Islet of Langerhans (tissue), 1 donor: Measurements from ENCODE around the gene NFATC2.
"Not testable (repeated sequence)": the region's sequence is repeated elsewhere in the genome, so short reads cannot be mapped to it uniquely, and the experiment has no call there.

ENCODE experiments used
- FAIRE-seq: peaks from one replicate; lab custom pipeline; 2011; peaks lifted over from hg19 to GRCh38; lab: Jason Lieb, UNC

The NFATC2 gene

DNA sequence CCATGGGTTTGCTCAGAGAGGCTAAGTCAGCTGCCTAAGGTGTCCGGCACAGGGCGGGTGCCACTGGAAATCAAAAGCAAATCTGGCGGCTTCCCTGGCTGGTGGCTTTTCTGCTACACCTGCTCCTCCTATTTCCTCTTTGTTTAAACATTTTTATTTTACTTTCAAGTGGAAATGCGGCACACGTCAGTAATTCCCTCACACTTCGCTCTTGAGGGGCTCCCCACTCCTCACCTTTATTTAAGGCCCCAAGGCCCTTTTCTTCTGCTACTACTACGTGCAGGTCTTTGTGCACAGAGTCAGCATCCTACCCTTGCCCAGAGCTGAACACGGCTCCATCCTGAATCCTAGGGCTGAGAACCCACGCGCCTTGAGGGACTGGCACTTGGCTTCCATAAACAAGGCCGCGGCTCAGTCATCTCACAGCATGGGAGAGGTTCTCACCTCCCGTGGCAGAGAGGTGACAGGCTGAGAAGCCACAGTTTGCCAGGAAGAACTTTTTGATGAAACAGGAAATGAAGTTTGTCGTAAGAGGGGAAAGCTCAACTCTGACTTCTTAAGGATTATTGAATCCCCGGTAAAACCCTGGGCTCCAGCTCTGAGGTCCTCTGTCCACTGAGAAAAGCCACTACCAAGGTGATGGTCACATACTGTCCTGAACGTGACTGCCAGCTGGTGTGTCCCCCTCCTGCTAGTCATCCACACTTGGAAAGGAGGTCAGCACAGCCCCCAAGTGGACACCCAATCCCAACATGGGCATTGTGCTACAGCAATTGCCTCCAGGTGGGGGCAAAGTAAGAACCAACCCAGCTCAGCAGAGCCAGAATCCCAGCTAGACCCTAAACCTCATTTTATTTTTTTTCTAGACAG, 48.0 kb downstream of the NFATC2 start:
- FAIRE-seq = no peak

DNA sequence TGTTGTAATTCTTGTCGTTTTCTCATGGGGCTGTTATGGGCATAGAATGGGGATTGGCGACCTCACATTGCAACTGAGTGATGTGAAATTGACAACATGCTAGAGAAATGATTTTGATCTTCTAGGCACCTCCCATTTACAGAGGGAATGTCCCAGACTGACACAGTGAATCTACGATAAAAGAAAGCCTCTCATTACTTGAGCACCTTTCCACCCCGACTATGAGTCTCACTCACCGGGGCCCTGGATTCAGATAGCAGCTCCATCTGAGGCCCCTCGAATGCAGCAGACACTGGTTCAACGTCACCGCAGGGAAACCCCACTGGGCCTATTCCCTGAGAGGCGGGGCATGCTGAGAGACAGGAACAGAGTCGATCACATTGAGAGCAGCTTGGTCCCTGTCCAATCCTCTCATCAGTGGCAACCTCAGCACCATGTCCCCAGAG, 49.1 kb downstream of the NFATC2 start:
- no peak for FAIRE-seq

DNA sequence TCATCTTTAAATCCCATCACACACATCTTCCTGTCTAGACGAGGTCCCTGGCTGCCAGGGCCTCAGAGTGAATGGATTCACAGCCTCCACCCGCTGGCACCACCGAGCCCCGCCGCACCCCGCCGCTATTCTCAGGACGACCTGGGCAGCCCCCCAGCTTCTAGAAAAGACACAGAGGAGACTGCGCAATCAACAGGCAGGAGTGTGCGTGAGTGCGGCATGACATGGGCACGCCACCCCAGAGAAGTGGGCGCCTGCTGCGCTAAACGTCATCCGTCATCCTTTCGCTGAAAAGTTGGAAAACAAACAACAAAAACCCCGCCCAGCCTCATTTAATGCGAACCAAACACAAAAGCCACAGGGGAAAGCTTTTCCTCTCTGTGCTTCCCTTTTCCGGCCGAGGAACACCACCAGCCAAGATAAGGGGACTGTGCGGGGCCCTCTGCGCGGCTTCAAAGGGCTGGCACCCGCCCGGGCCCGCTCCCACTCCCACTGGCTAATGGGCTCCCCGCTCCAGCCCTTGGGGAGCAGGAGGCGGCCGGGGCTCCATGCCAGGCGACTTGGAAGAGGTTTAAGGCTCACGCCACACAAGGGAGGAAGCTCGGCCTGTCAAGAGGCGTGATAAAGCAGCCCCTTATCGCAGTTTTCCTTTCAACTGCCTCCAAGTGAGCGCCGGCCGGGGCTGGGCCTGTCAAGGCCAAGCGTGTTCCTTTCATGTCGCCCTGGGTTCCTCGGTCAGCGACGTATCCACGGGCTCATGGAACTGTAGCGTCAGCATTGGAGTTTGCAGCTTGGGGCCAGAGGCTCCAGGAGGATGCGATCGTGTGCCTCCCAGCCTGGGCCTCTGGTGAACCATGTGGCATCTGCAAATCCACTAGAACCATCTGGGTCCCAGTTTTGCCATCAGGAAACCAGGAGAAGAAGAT, 50.1 kb downstream of the NFATC2 start:
- no peak for FAIRE-seq

DNA sequence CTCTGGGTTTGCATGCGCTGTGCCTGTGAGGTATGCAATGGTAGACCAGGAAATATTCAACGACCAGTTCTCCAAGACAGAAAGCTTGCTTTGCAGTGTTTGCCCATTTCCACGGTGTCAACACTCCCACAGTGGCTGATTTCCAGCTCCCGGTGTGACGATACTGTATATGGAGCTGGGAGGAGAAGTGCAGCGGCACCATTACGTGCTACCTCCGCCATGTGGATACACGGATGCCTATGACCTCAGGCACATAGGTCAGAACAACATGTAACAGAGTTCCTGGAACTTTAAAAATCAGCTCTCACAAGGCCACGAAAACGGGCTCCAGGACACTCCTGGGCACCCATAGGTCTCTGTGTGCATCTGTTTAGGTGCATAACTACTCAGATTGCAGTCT, 51.1 kb downstream of the NFATC2 start:
- no peak for FAIRE-seq

DNA sequence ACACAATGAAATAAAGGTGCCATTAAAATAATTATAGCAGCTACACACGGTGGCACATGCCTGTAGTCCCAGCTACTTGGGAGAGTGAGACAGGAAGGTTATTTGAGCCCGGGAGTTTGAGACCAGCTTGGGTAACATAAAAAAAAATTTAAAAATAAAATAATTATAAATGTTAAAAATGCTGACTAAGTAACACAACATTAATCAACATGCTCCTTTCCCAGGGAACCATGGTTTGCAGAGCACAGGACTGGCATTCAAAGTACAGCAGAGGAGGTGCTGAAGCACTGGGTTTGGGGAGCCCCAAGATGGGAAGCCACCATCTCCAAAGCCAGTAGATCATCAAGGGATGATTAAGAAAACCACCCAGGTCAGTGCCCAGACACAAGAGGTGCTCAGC, 51.9 kb downstream of the NFATC2 start:
- no peak for FAIRE-seq

DNA sequence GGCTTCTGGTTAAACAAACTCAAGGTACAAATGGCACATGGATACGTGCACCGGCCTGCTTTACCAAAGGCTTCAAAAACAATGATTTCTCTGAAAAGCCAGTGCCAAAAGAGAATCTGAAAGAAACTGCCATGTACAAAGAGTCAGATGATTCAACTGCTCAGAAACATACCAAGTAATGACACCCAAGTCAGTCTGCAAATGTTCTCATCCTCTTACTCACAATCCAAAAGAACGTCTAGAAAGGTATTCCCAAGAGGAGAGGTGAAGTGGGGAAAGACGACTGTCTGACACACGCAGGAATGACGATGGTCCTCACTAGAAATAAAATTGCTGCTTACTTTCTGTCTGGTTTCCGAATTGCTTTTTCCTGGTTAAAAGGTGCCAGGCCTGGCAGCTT, 52.9 kb downstream of the NFATC2 start:
- no peak for FAIRE-seq

DNA sequence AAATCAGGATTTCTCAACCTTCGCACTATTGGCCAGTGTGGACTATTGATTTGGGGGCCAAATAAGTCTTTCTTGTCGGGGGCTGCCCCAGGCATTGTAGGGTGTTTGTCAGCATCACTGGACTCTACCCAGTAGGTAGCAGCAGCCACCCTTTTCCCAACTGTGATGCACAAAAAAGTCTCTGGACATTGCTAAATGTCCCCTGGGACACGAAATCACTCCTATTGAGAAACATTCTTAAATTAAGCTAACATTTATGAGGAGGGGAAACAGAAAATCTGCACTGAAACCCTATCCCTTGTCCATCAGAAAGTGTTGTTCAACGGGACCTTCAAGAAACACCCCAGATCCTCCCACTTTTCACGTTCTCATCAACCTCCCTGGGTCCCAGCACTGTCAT, 54.2 kb downstream of the NFATC2 start:
- no peak for FAIRE-seq

DNA sequence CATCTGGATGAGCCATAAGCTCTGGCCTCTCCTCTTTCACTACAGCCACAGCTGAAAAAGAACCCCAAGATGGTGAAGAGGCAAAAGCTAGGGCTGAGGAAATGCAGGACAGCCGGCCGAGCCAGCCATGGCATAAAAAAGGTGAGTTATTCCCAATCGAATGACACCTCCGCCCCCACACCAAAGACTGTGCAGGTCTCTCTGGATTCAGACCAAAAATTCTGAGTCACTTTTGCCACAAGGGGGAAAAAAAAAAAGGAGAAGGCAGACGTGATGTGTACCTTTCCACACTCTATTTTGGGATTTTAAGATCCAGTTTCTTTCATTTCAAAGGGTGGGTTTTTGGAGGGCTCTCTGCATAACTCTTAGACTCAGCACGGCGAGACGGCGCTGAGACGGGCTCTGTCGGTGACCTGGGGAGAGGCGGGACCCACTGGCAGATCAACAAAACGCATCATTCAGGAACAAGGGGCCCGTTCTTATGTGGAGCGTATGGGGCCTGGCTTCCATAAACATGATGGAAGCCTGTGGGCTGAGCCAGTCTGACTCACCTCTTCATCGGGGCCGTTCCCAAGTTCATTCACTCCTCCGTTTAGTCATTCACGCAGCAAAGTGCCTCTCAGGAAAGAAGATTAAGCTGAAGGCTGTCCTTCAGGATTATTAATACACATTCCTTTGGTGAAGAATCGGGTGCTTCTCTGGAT, 54.8 kb downstream of the NFATC2 start:
- no peak for FAIRE-seq

DNA sequence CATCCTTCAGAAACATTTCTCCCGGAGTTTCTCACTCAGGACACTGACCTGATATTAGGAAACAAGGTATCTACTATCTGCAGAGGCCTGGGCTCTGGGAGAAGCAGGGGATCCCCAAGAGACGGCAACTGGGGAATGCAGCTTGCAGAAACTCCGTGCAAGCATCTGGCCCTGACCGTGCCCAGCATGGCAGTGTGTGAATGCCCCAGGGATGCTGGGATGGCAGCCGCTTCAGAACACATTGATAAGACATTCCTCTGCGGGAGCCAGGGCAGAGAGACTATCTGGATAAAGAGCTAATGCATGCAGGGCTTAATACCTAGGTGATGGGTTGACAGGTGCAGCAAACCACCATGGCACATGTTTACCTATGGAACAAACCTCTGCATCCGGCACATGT, 55.4 kb downstream of the NFATC2 start:
- FAIRE-seq = no peak

DNA sequence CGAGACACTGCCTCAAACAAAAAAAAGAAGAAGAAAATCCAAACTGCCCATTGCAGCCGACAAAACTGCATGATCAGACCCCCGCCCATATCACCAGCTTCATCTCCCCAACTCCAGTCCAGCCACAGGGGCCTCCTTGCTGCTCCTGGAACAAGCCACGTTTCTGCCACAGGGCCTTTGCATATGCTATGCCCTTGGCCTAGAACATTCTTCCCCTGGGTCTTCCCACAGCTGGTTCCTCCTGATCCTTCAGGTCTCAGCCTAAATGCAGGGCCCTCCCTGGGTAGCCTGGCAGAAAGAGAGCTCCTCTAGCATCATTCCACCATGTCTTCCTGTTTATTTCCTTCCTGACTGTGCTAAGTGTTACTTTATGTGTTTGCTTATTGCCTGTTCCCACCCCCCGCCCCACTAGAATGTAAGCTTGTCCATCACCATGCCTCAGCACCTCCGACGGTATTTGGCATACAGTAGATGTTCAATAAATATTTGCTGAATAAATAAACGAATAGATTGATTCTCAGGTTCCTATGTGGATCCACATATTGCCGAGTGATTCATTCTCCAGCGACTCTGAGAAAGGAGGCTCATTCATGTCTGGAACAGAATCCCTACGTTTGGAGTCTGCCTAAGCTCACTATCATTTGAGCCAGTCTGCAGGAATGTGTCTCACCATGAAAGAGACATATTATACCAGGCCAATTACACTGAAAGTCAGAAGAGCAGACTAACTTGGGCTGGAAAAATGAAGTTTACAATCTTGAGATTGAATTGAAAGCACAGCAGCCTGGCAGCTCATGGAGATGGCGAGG, 56.1 kb downstream of the NFATC2 start:
- FAIRE-seq = no peak

DNA sequence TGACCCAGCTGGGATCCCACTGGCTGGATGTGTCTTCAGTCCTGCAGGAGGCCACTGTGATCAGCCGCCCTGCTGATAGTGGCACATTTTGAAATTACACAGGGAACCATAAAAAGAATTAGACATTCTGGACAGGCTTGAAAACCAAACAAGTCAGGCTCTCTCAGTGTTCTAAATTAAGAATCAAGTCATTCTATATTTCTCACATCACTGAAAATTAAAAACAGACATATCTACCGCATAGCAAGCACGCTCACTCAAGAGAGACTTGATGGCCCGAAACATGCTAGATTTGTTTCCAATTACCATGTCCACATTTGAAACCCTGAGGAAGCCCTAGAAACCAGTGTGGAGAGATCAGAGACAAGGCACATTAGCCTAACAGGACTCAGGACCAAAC, 57.7 kb downstream of the NFATC2 start:
- no peak for FAIRE-seq

DNA sequence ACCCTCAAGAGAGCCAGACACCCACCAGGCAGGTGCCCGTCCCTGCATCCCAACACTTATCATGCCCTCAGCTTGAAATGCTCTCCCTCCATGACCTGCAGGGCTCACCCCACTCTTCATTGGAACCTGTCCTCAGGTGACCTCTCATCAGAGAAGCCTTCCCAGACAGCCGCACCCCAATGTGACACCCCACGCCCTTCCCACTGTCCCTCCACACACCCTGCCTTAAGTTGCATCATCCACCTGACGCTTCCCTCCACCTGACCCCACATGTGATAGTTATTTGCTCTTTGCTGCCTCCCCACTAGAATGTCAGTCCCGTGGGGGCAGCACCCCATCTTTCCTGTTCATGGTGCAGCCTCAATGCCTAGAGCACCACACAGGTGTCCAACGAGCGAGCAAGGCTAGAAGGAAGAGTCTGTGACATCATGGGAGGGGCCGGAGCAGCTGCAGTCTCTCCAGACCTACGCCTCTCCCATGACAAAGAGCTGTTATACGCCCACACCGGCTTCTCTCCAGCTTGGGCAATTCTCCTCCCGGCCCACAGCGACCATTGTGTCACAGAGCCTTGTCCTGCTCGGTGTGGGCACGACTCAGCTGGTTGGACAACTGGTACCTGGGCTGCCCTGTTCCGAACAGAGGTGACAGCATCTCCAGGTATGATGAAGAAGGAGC, 58.2 kb downstream of the NFATC2 start:
- no peak for FAIRE-seq

DNA sequence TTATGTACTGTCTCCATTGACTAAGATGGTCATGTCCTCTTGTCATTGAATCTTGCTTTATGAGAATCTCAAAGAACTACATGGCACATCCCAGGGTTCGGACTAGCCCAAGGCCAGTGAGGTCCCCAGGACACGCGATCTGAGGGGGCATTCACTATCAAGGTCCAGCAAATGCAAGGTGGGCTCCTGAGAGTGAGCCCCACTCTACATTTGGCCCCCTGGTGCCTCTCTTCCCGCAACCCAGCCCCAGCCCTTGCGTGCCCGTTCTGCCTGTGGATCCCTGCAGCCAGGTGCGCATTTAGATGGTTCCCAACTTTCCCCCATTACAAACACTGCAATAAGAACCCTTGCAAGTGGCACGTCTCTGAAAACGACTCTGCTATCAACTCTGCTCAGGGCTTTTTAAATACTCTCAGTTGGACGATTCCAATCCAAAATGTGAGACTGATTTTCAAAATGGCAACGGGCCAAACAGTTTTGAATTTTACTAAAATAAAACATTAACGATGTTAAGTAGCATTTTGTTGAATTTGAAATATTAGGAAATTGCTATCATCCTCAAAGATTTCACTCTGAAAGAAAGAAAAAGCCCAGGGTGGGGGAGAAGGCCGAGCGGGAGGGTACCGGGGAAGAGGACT, 59.6 kb downstream of the NFATC2 start:
- no peak for FAIRE-seq

DNA sequence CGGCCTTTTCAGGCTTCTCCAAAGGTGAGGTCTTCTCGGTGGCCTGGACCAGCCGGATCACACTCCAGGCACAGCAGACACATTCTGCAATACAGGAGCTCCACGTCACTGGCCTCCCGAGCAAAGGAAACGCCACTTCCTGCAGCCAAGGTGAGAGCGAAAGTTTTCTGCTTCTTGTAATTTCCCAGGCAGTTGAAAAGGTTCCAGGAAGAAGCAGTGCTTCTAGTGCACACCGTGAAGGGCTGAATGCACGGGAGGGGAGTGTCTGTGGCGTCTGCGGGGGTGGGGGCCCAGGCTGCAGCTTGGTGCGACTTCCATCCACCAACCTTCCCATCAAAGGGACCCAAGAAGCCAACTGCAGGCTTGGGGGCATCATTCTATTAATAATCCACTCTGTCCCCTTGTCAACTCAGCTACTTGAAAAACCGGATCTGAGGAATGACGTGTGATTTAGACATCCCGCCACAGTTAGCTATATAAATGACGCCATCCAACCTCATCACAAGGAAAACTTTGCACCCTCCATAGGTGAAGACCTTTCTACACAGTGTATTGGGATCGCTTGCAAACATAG, 61.1 kb downstream of the NFATC2 start:
- FAIRE-seq = no peak

DNA sequence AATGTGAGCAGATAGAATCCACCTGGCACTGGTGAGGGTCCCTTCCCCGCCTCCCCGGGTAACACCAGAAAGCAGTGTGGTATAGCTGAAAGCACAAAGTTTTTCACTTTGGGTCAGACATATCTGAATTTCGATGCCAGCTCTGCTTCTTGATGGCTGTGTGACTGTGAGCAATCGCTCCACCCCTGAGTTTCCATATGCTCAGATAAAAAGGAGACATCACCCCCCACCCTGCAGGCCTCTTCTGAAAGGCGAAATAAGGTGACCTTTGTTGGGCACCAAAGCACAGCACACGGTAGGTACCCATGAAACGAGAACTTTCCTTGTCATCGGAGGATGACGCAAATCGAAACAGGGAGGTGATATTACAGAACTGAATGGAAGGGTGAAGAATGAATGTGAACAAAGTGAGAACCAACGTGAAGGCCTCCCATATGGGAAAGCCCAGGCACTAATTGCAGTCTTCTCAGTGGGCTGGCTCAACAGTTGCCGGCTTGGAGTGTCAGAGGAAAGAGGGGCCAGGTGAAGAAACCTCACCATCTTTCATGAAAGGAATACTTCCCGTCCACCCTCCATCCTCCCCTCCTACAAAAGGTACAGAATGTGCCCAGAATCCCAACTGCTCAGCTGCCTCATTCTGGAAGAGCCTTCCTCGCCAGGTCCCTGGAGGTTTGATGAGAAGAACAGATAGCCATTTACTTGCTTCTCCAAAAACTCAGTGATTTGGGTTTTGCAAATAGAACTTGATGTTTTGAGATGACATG, 61.8 kb downstream of the NFATC2 start:
- no peak for FAIRE-seq

DNA sequence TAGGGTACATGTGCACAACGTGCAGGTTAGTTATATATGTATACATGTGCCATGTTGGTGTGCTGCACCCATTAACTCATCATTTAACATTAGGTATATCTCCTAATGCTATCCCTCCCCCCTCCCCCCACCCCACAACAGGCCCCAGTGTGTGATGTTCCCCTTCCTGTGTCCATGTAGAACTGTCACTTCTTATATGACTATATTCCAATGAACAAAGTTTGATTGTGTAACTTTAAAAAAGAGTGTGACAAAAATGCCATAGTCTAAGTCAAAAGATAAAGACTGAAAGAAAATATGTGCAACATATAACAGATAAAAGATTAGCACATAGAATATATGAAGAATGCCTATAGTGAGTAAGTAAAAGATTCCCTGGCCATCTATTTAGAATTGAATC, 66.4 kb downstream of the NFATC2 start:
- not testable (repeated sequence) for FAIRE-seq

DNA sequence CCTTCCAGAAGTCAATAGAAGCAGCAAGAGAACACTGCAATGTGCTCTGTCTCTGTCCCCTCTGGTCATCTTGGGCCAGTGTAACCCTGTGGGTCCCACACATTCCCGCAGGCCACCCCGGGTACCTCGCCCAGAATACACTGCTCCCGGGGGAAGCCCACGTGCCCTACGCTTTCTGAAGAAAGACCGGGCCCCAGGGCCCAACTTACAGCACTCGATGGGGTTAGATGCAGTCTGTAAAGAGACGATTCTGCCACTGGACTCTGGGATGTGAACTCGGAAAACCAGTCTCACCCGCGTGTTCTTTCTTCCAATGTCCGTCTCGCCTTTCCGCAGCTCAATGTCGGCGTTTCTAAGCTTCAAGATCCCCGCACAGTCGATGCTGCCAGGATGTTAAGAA, 68.7 kb downstream of the NFATC2 start:
- no peak for FAIRE-seq

DNA sequence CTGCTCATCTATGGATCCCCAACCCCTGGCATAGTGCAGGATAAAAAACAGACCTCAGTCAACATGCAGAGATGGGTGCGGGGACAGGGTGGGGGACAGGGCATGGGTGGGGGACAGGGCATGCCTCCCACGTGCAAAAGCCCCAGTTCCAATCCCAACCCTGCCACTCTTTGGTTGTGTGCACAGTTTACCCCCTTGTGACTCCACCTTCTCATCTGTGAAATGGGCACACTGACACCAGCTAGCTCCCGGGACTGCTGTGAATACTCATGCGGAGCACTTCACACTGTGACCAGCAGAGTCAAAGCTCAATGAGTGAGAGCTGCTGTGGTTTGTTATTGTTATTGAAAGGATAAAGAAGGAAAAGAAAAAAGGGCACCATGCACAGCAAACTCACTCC, 69.3 kb downstream of the NFATC2 start:
- FAIRE-seq = no peak

DNA sequence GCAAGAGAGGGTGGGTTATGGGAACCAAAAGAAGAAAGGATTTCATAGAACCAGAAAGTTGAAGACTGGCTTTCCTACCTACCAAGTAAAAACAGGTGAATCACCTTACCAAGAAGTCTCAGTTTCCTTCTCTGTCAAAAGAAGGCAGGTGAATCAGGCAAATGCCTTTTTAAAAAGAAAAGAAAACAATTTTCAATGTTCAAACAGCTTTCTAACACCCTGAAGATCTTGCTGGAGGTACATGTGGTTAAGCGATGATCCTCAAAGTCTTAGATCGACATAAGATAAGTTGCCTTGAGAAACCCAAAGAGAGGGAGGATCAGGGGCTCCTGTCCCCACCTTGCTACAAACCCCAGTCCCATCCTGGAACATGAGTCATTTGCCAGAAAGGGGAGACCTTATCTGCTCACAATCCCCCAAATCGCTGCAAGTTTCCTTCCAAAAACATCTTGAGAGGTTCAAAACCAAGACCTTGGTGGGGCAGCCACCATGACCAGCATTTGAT, 71.6 kb downstream of the NFATC2 start:
- FAIRE-seq = no peak

DNA sequence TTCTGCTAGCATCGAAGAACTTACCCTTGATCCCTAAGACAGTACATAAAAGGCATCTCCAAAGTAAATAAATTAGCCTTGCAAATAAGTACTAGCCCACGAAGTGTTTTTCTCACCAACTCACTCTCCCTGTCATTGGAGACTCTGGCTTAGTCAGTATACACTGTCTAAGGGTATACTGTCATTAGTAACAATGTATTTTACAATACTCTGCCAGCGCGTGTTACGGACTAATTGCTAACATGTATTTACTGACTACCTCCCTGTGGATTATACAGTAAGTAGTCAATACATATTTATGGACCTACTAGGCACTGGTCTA, 72.1 kb downstream of the NFATC2 start:
- FAIRE-seq = no peak
